DMS79 (cell line): ENCODE results near the gene ZXDC.

Source experiments
- DNase-seq: peaks from one replicate; lab custom pipeline; 2025; lab: John Stamatoyannopoulos, UW

The ZXDC gene

DNA sequence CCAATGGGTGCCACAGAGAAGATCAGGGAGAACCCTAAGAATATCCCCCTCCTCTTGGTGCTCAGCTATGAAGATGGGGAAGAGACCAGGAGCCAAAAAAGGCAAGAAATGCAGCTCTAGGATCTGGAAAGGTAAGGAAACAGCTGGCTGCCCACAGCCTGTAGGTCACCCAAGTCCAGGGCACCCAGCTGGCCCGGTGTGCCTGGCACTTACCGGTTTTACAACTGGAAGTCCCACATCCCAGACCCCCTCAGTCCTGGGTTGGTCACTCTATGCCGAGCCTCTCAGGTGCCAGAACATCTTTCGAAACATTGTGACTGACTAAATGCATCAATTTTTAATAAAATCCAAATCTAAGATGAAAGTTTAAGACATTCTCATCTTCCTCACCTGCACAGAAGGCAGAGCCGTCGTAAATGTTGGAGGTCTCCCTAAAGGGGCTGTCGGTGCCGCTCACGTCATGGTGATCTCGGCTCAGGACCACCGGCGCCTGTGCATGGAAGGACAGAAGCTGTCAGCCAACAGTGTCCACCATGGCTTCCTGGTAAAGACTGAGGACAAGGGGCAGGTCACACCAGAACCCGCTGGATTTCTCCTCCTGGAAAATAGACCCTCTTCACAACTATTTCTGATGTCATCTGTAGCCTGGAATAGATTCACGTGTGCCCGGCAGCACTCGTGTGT, 13.3 kb upstream of the ZXDC start:
- DNase-seq, result no peak

- no peak for DNase-seq
Measured at GRCh38 chr3:126488185-126488584, 12.5 kb upstream of the ZXDC start.

GRCh38 chr3:126487151-126487771, 11.6 kb upstream of the ZXDC start:
- no peak for DNase-seq

DNA sequence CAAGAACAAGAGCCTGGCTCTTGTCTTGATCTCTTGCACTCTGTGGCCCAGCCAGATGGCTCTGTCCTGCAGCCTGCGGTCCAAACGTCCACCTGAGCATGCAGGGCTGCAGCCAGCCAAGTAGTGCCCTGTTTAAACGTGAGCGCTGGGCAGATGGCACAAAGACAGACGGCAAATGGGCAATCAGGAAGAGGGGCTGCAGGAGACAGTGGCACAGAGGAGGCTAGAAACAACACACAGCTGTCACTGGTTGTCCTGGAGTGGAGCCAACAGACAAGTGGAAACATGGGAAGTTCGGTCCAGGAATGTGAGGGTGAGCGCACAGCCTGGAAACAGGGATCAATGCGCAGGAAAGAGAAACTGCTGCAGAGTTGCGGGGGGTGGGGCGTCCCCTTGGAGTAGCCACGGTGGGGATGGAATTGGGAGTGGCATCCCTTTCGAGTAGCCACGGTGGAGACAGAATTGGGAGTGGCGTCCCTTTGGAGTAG, 10.7 kb upstream of the ZXDC start:
- no peak for DNase-seq

- DNase-seq, result no peak
Measured at GRCh38 chr3:126485956-126486355, 10.3 kb upstream of the ZXDC start.

DNA sequence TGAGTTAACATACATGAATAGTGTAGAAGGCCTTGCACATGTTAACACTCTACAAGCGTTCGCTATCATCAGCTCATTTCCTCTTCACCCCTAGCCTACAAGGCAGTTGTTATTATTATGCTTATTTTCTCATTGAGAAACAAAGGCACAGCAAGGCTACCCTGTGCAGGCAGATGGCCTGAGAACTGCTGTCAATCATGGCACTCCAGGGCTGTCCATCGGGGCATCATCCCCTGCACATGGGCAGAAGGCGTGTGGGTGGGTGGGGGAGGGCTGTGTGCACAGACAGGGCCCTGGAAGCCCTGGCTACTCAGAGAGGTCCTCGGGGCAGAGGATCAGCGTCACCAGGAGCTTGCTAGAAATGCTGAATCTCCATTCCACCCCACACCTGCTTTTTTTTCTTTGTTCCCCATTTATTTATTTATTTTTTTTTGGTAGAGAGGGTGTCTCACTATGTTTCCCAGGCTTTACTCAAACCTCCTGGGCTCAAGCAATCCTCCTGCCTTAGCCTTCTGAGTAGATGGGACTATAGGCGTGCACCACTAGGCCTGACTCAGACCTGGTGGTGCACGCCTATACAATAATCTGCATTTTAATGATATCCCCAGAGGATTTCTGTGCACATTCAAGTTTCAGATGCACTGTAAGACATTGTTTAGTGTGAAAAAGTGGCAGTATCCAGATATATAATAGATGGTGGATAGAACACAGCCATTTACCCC, 9.6 kb upstream of the ZXDC start:
- DNase-seq, result no peak

- no peak for DNase-seq
Measured at GRCh38 chr3:126484662-126485061, 9.0 kb upstream of the ZXDC start.

DNA sequence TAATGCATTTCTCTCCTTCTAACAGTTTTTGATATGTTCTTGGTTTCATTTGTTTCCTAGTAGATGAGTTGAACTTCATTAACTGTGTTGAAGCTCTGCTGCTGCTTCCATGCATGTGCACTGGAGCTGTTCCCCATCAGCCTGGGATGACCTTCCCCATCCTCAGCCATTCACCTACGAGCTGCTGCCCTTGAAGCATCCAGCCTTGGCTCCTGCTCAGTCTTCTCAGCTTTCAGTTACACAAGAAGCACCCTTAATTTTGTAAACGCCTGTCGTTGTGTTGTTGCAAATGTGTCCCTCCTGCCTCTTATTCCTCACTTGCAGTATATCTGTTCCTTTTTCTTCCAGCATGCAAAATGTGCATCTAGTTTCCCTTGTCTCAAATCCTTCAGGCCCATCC, 8.5 kb upstream of the ZXDC start:
- no peak for DNase-seq

DNA sequence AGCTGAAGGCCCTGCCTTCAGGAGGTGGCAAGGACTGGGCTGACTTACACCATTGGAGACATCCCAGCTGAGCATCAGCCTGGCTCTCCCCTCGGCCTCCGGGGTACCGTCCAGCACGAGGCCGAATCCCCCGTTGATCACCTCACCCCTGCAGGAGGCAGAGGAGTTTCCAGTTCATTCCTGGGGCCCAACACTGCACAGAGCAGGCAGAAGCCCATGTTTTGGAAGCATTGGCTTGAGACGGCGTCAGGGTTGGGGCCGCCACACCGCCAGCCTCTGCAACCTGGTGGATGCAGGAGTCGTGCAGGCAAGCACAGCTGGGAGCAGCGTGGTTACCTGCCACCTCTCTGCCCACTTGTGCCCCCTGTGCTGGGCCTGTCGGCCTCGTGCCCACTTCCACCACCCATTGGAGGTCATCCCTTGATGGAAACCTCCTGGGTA, 7.7 kb upstream of the ZXDC start:
- DNase-seq, result no peak

DNA sequence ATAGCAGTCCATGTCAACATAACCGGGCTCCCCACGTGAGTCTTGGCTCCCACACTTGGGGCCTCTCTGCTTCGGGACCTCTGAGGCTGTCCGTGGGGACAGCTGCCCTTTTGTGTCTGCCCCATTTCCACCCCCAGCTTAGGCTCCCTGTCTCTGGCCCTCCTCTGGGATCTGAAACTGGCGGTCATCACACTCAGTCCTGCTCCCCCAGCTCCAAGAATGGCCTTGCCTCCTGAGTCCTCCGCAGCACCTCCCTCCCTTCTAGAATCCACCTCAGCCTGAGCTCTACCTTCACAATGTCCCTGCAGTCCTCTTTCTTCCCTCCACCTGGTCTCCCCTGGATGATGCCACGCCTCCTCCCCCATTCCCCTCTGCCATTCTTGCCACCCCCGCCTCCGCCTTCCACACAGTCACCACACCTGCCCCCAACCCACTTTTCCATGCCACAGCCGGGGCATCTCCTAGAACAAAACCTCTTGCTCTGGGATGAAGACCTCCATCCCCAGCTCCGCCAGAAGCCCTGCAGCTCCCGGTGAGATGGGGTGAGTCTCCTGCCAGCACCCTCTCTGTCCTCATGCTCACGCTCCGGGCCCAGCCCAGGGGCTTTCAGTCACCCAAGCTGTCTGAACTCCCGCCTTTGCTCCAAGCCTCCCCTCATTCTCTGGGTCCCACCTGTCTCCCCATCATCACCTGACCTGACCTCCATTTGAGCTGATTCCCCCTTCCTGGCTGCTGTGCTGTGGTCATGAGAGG, 7.0 kb upstream of the ZXDC start:
- DNase-seq, result no peak

GRCh38 chr3:126481808-126482502, 6.3 kb upstream of the ZXDC start:
- DNase-seq, result no peak

DNA sequence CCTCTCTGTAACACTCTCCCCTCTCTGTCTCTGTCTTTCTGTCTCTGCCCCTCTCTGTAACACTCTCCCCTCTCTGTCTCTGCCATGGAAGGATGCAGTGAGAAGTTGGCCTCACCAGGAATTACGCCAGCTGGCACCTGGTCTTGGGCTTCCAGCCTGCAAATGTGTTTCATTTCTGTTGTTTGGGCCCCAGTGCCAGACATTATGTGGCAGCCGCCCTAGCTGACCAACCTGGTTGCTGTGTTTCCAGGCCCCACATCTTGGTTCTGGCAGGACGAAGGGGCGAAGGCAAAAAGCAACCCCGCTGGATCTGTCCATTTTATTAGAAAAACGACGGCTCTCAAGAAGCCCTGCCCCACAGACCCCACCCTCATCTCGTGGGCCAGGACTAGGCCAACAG, 5.2 kb upstream of the ZXDC start:
- no peak for DNase-seq

GRCh38 chr3:126480206-126480605, 4.5 kb upstream of the ZXDC start:
- DNase-seq, result no peak

GRCh38 chr3:126479642-126480041, 4.0 kb upstream of the ZXDC start:
- DNase-seq, result no peak

DNA sequence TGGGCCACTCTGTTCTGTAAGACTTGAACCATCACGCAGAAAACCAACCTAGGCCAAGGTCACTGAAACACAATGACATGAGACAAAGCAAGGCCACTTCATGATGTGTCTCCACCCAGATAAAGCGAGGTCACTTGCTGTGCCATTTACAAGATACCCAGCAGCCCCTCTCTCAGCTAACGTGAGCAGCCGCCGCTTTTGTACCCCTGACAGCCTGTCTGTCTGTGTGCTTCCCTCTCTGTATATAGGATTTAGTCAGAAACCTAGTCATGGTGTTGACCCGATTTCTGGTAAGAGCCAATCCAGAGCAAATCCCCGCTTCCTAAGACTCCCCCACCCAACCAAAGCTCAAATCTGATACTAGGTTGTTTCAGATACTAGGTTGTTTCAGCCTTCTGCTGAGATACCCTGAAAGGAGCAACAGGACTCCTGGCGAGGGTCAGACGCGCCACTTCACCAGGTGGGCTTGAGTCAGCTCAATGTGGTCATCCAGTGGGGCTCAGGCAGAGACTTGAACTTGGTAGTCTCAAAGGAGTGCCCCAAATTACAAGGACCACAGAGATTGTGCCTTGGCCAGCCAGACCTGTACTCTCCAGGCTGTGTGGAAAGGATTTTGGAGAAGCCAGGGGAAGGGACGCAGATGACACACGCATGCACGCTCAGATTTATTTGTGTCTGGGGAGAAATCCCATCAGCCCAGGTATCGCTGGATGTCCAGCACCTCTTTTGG, 3.1 kb upstream of the ZXDC start:
- DNase-seq, result no peak

- DNase-seq, result no peak
Measured at GRCh38 chr3:126477061-126477380, 1.3 kb upstream of the ZXDC start.

GRCh38 chr3:126476166-126477060, 722 bp upstream of the ZXDC start:
- DNase-seq, result no peak

- peak; percentile 15 for DNase-seq
Measured at GRCh38 chr3:126474498-126475412, 936 bp downstream of the ZXDC start.
